GM18505 (cell line): ENCODE results near the gene LRRC53.

Experiments used
- ATAC-seq: cut with Tn5 transposase; IDR thresholded peaks from one replicate; pipeline ENCODE4 v1.9.1; 2021; ENCODE audit not compliant: unreplicated experiment
- POLR2A ChIP-seq: IDR thresholded peaks from 4 replicates; pipeline ENCODE4 v1.6.1; 2011; ENCODE audit warnings: borderline replicate concordance; ENCODE audit not compliant: insufficient read depth, insufficient read length; ENCODE audit errors: extremely low read depth

Gene LRRC53

GRCh38 chr1:74437035-74437434 lies 75.4 kb downstream of the LRRC53 start:
- ATAC-seq: no peak
- no peak for TF ChIP-seq POLR2A

- no peak for ATAC-seq
- no peak for TF ChIP-seq POLR2A
These were observed 76.3 kb downstream of the LRRC53 start for GRCh38 chr1:74436078-74436477.

- no peak for TF ChIP-seq POLR2A
- ATAC-seq: no peak
These were observed 78.1 kb downstream of the LRRC53 start for GRCh38 chr1:74434321-74434720.

GRCh38 chr1:74432325-74432724 lies 80.1 kb downstream of the LRRC53 start:
- ATAC-seq: no peak
- TF ChIP-seq POLR2A: no peak

- ATAC-seq: no peak
- no peak for TF ChIP-seq POLR2A
These were observed 80.9 kb downstream of the LRRC53 start for GRCh38 chr1:74431531-74431930.

- ATAC-seq: no peak
- TF ChIP-seq POLR2A: no peak
These were observed 82.0 kb downstream of the LRRC53 start for GRCh38 chr1:74430342-74430934.

- ATAC-seq: no peak
These were observed 82.8 kb downstream of the LRRC53 start for GRCh38 chr1:74429580-74429979.

GRCh38 chr1:74427681-74428080 lies 84.7 kb downstream of the LRRC53 start:
- no peak for TF ChIP-seq POLR2A
- ATAC-seq: no peak

More at GRCh38 chr1:74429580-74429979, 82.8 kb downstream of the LRRC53 start:
- TF ChIP-seq POLR2A: no peak

- no peak for TF ChIP-seq POLR2A
- no peak for ATAC-seq
These were observed 86.0 kb downstream of the LRRC53 start for GRCh38 chr1:74426208-74426937.

- no peak for ATAC-seq
- no peak for TF ChIP-seq POLR2A
These were observed 86.7 kb downstream of the LRRC53 start for GRCh38 chr1:74425676-74426075.

GRCh38 chr1:74423471-74423870 lies 88.9 kb downstream of the LRRC53 start:
- TF ChIP-seq POLR2A: no peak
- ATAC-seq: no peak

GRCh38 chr1:74422421-74423292 lies 89.8 kb downstream of the LRRC53 start:
- TF ChIP-seq POLR2A: no peak
- ATAC-seq: no peak

- no peak for TF ChIP-seq POLR2A
- ATAC-seq: no peak
These were observed 91.9 kb downstream of the LRRC53 start for GRCh38 chr1:74420467-74420866.
